ENCODE data around the gene RNPS1.

GRCh38 chr16:2205104-2205966 is 62.6 kb downstream of the RNPS1 start, which contains the start of gene MLST8:
- TF ChIP-seq CTCF (IDR thresholded peaks at IDR 0.05) (peak; percentile 32), EZH2 (IDR thresholded peaks at IDR 0.05; ENCODE audit: borderline replicate concordance, insufficient read depth, low read depth, low read length, poor library complexity, severe bottlenecking) (no peak)

Measured in B cell (primary cell).